Gastrocnemius medialis (tissue), 4 donors: Measurements from ENCODE around the gene FUT3.

ENCODE experiments used
- POLR2A ChIP-seq, 2 donors: fragments of 450-650 bp; IDR thresholded peaks; one replicate each; pipeline ENCODE4 v1.6.1; 2017; ENCODE audit warnings: antibody characterized with exemption in 2 of 2, mild to moderate bottlenecking in 2 of 2, moderate library complexity in 2 of 2
- TF ChIP-seq, protein P1 (sequence below), 5 experiments: fragments of 450-650 bp in 3 of 5; fragments of 200-600 bp in 2 of 5; sonication (generic) in 2 of 5; IDR thresholded peaks in 4 of 5; conservative IDR thresholded peaks in 1 of 5; 1 replicate in 4 of 5; 2 replicates in 1 of 5; pipeline ENCODE4 v1.5.1; 2016 to 2019; ENCODE audit warnings: antibody characterized with exemption in 5 of 5, mild to moderate bottlenecking in 3 of 5, moderate library complexity in 3 of 5

DNA sequence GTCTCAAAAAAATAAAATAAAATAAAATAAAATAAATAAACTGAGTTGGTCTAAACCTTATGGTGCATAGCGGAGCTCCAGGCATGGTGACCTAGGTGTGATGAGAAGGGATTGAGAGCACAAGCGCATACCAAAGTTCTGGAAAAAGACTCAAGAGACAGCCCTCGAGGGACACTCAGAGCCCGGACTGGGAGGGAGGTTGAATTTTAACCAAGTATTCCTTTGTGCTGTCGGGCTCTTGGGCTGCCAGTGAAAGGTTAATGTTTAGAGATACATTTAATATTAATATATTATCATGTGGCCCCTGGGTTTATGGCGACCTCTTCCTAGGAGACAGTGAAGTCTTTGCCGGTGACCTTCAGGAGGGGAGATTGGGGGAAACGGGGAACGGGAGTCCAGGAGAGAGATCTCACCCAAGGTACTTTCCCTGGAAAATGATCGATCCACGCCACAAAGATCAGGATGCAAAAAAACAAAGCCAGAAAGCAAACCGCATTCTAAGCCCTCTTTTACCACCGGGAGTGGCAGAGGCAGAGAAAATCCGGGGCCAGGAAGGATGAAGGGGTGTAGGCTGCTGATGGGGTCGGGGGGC, 13.4 kb downstream of the FUT3 start:
- TF ChIP-seq POLR2A (IDR thresholded peaks at IDR 0.05), result no peak
- TF ChIP-seq, protein P1, sequence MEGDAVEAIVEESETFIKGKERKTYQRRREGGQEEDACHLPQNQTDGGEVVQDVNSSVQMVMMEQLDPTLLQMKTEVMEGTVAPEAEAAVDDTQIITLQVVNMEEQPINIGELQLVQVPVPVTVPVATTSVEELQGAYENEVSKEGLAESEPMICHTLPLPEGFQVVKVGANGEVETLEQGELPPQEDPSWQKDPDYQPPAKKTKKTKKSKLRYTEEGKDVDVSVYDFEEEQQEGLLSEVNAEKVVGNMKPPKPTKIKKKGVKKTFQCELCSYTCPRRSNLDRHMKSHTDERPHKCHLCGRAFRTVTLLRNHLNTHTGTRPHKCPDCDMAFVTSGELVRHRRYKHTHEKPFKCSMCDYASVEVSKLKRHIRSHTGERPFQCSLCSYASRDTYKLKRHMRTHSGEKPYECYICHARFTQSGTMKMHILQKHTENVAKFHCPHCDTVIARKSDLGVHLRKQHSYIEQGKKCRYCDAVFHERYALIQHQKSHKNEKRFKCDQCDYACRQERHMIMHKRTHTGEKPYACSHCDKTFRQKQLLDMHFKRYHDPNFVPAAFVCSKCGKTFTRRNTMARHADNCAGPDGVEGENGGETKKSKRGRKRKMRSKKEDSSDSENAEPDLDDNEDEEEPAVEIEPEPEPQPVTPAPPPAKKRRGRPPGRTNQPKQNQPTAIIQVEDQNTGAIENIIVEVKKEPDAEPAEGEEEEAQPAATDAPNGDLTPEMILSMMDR (IDR thresholded peaks at IDR 0.05 in 4 of 5, conservative IDR thresholded peaks at IDR 0.05 in 1 of 5), result no peak
